ENCODE data around the gene IGFBP6. TPM values are rescaled to one million over a fixed set of nuclear protein-coding genes. Genes with fewer than 3 reads are reported as not detected.

The IGFBP6 gene
- polyA plus RNA-seq, 1 of the 3 experiments (the other 2 are of a cell fraction): 570 TPM

DNA sequence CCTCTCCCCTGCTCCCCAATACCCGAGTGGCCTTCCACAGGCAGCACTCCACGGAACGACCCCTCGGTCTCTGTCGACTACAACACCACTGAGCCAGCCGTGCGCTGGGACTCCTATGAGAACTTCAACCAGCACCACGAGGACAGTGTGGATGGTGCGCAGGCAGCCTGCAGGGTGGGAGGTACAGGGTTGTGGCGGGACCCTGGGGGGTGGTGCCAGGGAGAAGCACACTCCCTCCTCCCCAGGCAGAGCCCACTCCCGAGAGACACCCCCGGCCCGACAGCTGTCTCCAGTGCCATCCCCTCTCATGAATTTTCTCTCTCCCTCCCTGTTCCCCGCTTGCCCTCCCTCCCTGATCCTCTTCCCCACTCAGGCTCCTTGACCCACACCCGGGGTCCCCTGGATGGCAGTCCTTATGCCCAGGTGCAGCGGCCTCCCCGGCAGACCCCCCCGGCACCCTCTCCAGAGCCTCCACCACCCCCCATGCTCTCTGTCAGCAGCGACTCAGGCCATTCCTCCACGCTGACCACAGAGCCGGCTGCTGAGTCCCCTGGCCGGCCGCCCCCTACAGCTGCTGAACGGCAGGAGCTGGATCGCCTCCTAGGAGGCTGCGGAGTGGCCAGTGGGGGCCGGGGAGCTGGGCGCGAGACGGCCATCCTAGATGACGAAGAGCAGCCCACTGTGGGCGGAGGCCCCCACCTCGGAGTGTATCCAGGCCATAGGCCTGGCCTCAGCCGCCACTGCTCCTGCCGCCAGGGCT lies 38.6 kb upstream of the IGFBP6 start:
- H4K20me1 ChIP-seq (ENCODE audit: insufficient read depth): no peaks in the 10 kb centered on the region
- no peaks in the 10 kb centered on the region for H3K27me3 ChIP-seq (ENCODE audit: insufficient read depth)
- no peak overlapping the region for H3K27ac ChIP-seq (ENCODE audit: low read depth in 2 of 2, low read length in 1 of 2)
- H3K79me2 ChIP-seq (ENCODE audit: insufficient read depth): no peaks in the 10 kb centered on the region
- H3K4me3 ChIP-seq (ENCODE audit: low read depth in 2 of 2, low read length in 1 of 2): no peak overlapping the region
- H3K9ac ChIP-seq: no peak overlapping the region
- DNase-seq: no peak
- H3K4me1 ChIP-seq (ENCODE audit: control insufficient read depth in 1 of 2, insufficient read depth in 2 of 2, low read depth in 1 of 2, low read length in 1 of 2): peaks cover 0 to 21% of the 10 kb centered on the region in 2 experiments; a peak in 2 of 4 replicates
- no peak overlapping the region for H3K4me2 ChIP-seq
- H3K9me3 ChIP-seq: no peaks in the 10 kb centered on the region
- peaks cover 35 to 36% of the 10 kb centered on the region in 2 experiments for H3K36me3 ChIP-seq (replicated peaks in 1 of 2; ENCODE audit: control insufficient read depth in 1 of 2, insufficient read depth in 2 of 2, low read length in 1 of 2)
- CTCF ChIA-PET: interaction anchor here (10.8 to 14.5 kb wide), 3 partner anchors 5 to 42 kb away, joined by 182 to 385 read pairs (median 182); partner anchors contain the start of genes IGFBP6, SOAT2 and TNS2
- no peaks in the 10 kb centered on the region for H3K9me2 ChIP-seq
- H2AFZ ChIP-seq (ENCODE audit: low read depth): no peak overlapping the region
- TF ChIP-seq FOXM1 (IDR thresholded peaks at IDR 0.05; ENCODE audit: low read depth) (no peak), EP300 (IDR thresholded peaks at IDR 0.05; ENCODE audit: borderline replicate concordance in 1 of 2, low read depth in 1 of 2, low read length in 1 of 2) (no peak), TAF1 (IDR thresholded peaks at IDR 0.05; ENCODE audit: borderline replicate concordance, low read depth, low read length) (no peak), MXI1 (IDR thresholded peaks at IDR 0.05; ENCODE audit: low read depth, low read length) (no peak), TCF12 (IDR thresholded peaks at IDR 0.05) (no peak), POLR2AphosphoS5 (IDR thresholded peaks at IDR 0.05; ENCODE audit: low read depth, low read length) (no peak)
- TF ChIP-seq, protein P1, sequence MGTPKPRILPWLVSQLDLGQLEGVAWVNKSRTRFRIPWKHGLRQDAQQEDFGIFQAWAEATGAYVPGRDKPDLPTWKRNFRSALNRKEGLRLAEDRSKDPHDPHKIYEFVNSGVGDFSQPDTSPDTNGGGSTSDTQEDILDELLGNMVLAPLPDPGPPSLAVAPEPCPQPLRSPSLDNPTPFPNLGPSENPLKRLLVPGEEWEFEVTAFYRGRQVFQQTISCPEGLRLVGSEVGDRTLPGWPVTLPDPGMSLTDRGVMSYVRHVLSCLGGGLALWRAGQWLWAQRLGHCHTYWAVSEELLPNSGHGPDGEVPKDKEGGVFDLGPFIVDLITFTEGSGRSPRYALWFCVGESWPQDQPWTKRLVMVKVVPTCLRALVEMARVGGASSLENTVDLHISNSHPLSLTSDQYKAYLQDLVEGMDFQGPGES (IDR thresholded peaks at IDR 0.05; ENCODE audit: low read depth, low read length): no peak
- TF ChIP-seq, protein P2, sequence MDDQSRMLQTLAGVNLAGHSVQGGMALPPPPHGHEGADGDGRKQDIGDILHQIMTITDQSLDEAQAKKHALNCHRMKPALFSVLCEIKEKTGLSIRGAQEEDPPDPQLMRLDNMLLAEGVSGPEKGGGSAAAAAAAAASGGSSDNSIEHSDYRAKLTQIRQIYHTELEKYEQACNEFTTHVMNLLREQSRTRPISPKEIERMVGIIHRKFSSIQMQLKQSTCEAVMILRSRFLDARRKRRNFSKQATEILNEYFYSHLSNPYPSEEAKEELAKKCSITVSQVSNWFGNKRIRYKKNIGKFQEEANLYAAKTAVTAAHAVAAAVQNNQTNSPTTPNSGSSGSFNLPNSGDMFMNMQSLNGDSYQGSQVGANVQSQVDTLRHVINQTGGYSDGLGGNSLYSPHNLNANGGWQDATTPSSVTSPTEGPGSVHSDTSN (IDR thresholded peaks at IDR 0.05): no peak
- TF ChIP-seq, protein P3, sequence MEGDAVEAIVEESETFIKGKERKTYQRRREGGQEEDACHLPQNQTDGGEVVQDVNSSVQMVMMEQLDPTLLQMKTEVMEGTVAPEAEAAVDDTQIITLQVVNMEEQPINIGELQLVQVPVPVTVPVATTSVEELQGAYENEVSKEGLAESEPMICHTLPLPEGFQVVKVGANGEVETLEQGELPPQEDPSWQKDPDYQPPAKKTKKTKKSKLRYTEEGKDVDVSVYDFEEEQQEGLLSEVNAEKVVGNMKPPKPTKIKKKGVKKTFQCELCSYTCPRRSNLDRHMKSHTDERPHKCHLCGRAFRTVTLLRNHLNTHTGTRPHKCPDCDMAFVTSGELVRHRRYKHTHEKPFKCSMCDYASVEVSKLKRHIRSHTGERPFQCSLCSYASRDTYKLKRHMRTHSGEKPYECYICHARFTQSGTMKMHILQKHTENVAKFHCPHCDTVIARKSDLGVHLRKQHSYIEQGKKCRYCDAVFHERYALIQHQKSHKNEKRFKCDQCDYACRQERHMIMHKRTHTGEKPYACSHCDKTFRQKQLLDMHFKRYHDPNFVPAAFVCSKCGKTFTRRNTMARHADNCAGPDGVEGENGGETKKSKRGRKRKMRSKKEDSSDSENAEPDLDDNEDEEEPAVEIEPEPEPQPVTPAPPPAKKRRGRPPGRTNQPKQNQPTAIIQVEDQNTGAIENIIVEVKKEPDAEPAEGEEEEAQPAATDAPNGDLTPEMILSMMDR (IDR thresholded peaks at IDR 0.05): no peak
- POLR2A ChIA-PET: interaction anchor here (0.9 to 1.4 kb wide), 2 partner anchors 12 to 19 kb away, joined by 4 read pairs; no protein-coding TSS in a partner anchor
- WGBS (ENCODE audit: low lambda C conversion rate): 86% methylated on average over 33 of the region's 35 CpGs
- peaks cover 31% of the 10 kb centered on the region for H3F3A ChIP-seq (replicated peaks; ENCODE audit: insufficient read depth)

DNA sequence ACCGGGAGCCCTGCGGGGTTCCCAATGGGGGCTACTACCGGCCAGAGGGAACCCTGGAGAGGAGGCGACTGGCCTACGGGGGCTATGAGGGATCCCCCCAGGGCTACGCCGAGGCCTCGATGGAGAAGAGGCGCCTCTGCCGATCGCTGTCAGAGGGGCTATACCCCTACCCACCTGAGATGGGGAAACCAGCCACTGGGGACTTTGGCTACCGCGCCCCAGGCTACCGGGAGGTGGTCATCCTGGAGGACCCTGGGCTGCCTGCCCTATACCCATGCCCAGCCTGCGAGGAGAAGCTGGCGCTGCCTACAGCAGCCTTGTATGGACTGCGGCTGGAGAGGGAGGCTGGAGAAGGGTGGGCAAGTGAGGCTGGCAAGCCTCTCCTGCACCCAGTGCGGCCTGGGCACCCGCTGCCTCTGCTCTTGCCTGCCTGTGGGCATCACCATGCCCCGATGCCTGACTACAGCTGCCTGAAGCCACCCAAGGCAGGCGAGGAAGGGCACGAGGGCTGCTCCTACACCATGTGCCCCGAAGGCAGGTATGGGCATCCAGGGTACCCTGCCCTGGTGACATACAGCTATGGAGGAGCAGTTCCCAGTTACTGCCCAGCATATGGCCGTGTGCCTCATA lies 37.9 kb upstream of the IGFBP6 start:
- H3K9me2 ChIP-seq: no peaks in the 10 kb centered on the region
- no peak for DNase-seq
- peaks cover 0 to 20% of the 10 kb centered on the region in 2 experiments; a peak in 1 of 4 replicates for H3K4me1 ChIP-seq (ENCODE audit: control insufficient read depth in 1 of 2, insufficient read depth in 2 of 2, low read depth in 1 of 2, low read length in 1 of 2)
- no peaks in the 10 kb centered on the region for H3K9me3 ChIP-seq
- H3K79me2 ChIP-seq (ENCODE audit: insufficient read depth): no peaks in the 10 kb centered on the region
- no peaks in the 10 kb centered on the region for H3K27me3 ChIP-seq (ENCODE audit: insufficient read depth)
- no peak overlapping the region for H3K4me3 ChIP-seq (ENCODE audit: low read depth in 2 of 2, low read length in 1 of 2)
- no peaks in the 10 kb centered on the region for H4K20me1 ChIP-seq (ENCODE audit: insufficient read depth)
- H3K4me2 ChIP-seq: no peak overlapping the region
- H2AFZ ChIP-seq (ENCODE audit: low read depth): no peak overlapping the region
- no peak overlapping the region for H3K27ac ChIP-seq (ENCODE audit: low read depth in 2 of 2, low read length in 1 of 2)
- peaks cover 35% of the 10 kb centered on the region for H3F3A ChIP-seq (replicated peaks; ENCODE audit: insufficient read depth)
- CTCF ChIA-PET: interaction anchor here (1.3 to 14.5 kb wide), 4 partner anchors 8 to 138 kb away, joined by 3 to 385 read pairs (median 92); partner anchors contain the start of genes IGFBP6, SOAT2 and TNS2
- TF ChIP-seq, protein P4, sequence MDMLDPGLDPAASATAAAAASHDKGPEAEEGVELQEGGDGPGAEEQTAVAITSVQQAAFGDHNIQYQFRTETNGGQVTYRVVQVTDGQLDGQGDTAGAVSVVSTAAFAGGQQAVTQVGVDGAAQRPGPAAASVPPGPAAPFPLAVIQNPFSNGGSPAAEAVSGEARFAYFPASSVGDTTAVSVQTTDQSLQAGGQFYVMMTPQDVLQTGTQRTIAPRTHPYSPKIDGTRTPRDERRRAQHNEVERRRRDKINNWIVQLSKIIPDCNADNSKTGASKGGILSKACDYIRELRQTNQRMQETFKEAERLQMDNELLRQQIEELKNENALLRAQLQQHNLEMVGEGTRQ (IDR thresholded peaks at IDR 0.05; ENCODE audit: borderline replicate concordance, low read depth, low read length): no peak
- TF ChIP-seq, protein P1 (IDR thresholded peaks at IDR 0.05; ENCODE audit: low read depth, low read length): no peak
- TF ChIP-seq CHD2 (IDR thresholded peaks at IDR 0.05; ENCODE audit: low read length, partially characterized antibody) (no peak), TEAD4 (IDR thresholded peaks at IDR 0.05; ENCODE audit: borderline replicate concordance, insufficient read depth) (no peak), GATA2 (CRISPR knock-in tag; IDR thresholded peaks at IDR 0.05) (no peak), FOXM1 (IDR thresholded peaks at IDR 0.05; ENCODE audit: low read depth) (no peak), MXI1 (IDR thresholded peaks at IDR 0.05; ENCODE audit: low read depth, low read length) (no peak), JUND (IDR thresholded peaks at IDR 0.05) (no peak), RXRA (IDR thresholded peaks at IDR 0.05; ENCODE audit: borderline replicate concordance, low read depth) (no peak), EP300 (IDR thresholded peaks at IDR 0.05; ENCODE audit: borderline replicate concordance in 1 of 2, low read depth in 1 of 2, low read length in 1 of 2) (no peak), TCF12 (IDR thresholded peaks at IDR 0.05) (no peak)
- TF ChIP-seq, protein P5, sequence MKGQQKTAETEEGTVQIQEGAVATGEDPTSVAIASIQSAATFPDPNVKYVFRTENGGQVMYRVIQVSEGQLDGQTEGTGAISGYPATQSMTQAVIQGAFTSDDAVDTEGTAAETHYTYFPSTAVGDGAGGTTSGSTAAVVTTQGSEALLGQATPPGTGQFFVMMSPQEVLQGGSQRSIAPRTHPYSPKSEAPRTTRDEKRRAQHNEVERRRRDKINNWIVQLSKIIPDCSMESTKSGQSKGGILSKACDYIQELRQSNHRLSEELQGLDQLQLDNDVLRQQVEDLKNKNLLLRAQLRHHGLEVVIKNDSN (IDR thresholded peaks at IDR 0.05; ENCODE audit: borderline replicate concordance, low read depth): no peak
- no peak overlapping the region for H3K9ac ChIP-seq
- POLR2A ChIA-PET: interaction anchor here (0.9 kb wide), 1 partner anchor 12 kb away, joined by 4 read pairs; no protein-coding TSS in a partner anchor
- 84% methylated on average over 3 of the region's 24 CpGs for WGBS (ENCODE audit: low lambda C conversion rate)
- H3K36me3 ChIP-seq (replicated peaks in 1 of 2; ENCODE audit: control insufficient read depth in 1 of 2, insufficient read depth in 2 of 2, low read length in 1 of 2): peaks cover 35 to 36% of the 10 kb centered on the region in 2 experiments

Data from SK-N-SH (cell line).